22Rv1 (cell line): ENCODE results near the gene HPSE2.

Experiments
- CTCF ChIP-seq: fragments of 450-650 bp; IDR thresholded peaks from 2 replicates; pipeline ENCODE4 v1.5.1; 2017; ENCODE audit warnings: mild to moderate bottlenecking
- ZFX ChIP-seq: fragments of 450-650 bp; IDR thresholded peaks from 2 replicates; pipeline ENCODE4 v1.6.1; 2017; ENCODE audit warnings: antibody characterized with exemption, borderline replicate concordance

GRCh38 chr10:99041468-99041867 is 194.2 kb downstream of the HPSE2 start:
- TF ChIP-seq CTCF (no peak), ZFX (no peak)
